ACHN (cell line): ENCODE measurements around the gene C9orf43.
"Not testable (repeated sequence)": the region's sequence is repeated elsewhere in the genome, so short reads cannot be mapped to it uniquely, and the experiment has no call there.

ENCODE experiments used
- DNase-seq: peaks from one replicate; pipeline ENCODE4 v3.0.0-alpha.2; 2015
- in situ Hi-C: cut with HindIII; loops from 2 replicates; pipeline ENCODE4 v1.10.0; 2017; ENCODE audit warnings: low sequenced_read_pairs, low pct_ligation_motif_present, low pct_unique_long_range_greater_than_20kb

Gene C9orf43, protein sequence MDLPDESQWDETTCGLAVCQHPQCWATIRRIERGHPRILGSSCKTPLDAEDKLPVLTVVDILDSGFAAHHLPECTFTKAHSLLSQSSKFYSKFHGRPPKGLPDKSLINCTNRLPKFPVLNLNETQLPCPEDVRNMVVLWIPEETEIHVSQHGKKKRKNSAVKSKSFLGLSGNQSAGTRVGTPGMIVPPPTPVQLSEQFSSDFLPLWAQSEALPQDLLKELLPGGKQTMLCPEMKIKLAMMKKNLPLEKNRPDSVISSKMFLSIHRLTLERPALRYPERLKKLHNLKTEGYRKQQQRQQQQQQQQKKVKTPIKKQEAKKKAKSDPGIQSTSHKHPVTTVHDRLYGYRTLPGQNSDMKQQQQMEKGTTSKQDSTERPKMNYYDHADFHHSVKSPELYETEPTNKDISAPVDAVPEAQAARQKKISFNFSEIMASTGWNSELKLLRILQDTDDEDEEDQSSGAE

DNA sequence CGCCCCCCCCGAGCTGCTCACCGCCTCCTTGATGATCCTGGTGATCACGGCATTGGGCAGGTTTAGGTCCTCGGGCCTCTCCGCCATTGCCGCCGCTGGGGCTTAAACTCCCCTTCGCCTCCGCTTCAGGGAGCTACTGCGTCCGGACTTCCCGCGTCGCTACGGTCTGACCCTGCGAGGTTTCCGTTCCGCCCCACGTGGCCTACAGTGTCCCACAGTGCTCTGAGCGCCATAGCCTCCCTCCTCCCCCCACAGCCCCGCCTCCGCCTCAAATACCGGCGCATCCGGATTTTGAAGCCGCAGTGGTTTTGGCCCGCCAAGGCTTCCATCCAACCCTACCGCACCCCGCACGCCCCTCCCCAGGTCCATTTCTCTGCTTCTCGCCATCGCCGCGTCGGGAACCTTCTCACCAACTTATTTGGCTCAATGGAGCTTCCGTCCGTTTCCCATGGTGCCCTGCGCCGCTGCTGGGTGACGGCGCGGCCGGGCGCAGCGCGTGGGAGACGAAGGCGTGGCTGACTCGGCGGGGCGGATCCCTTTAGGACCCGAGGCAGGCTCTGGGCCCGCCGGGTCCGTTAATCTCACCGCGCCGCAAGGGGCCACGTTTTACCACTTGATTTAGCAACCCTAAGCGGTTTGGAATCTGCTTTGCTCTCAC lies at the start of gene C9orf43, which contains the start of gene POLE3:
C9orf43 (plus strand) TSS at position 541 of the 658 bp plus-strand sequence. CDS start 2,747 bp downstream, outside the sequence.
POLE3 (minus strand) TSS at position 469 of the 658 bp plus-strand sequence; CDS start at position 87, 382 bp downstream.
- DNase-seq, result peak; percentile 94
- in situ Hi-C loops, result no loop called here

DNA sequence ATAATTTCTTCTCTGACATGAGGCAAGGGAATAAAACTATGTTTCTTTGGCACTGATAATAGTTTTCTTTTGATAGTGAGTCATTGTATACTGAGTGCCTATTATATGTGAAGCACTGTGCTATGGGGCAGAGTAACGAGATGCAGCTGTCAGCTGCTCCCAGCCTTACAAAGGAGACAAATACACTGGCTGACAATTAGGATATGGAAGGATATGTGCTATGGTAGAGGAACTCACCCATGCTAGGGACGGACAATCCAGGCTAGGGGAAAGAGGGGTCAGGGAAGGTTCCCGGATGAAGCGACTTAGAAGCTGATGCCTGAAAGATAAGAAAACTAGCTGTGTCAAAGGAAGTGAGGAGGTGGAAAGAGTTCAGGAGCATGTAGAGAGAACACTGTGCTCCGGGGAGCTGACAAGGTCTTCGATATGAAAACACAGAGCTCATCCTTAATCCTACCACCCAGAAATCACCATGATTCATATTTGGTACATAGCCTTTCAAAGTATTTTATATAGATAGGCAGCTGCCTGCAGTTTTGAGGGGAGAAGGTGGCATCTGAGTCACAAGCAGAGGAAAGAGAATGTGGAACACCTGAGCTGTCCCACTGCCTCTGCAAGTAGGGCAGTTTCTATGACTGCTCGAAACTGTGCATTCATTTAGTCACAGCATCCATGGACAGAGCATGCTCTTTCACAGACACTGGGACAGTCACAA lies 49.1 kb upstream of the C9orf43 start:
- no peak for DNase-seq
- in situ Hi-C loops, result no loop called here

DNA sequence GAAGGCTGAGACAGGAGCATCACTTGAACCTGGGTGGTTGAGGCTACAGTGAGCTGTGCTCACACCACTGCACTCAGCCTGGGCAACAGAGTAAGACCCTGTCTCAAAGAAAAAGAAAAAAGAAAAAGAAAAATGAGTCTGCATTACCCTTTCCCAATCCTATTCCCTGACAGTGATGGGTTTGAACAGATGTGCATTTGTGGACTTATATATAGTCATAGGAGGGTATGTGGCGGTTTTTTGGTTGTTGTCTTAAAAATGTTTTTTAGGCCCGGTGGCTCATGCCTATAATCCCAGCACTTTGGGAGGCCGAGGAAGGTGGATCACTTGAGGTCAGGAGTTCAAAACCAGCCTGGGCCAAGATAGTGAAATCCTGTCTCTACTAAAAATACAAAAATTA lies 47.2 kb upstream of the C9orf43 start:
- in situ Hi-C loops, result no loop called here
- no peak for DNase-seq

DNA sequence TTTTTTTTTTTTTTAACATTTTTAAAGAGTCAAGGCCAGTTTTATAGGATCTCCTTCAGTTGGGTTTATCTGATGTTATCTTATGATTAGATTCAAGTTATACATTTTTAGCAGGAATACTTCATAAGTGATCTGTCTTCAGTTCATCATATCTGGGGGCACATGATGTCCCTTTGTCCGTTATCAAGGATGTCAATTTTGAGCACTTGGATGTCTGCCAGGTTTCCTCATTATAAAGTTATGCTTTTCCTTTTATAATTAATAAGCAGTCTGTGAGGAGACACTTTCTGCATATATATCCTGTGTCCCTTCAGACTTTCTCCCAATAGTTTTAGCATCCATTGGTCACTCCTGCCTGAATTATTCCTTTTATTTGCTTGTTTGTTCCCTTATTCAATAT lies 45.6 kb upstream of the C9orf43 start:
- in situ Hi-C loops, result no loop called here
- DNase-seq, result no peak

DNA sequence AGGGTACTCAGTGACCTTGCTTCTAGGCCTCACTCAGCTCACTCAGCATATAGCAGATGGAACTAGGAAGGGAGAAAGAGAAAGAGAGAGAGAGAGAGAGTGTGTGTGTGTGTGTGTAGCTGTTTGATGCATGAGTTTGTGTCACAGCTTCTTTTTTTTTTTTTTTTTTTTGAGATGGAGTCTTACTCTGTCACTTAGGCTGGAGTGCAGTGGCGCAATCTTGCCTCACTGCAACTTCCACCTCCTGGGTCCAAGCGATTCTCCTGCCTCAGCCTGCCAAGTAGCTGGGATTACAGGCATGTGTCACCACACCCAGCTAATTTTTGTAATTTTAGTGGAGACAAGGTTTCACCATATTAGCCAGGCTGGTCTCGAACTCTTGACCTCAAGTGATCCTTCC lies 44.9 kb upstream of the C9orf43 start:
- in situ Hi-C loops, DNase-seq: not testable (repeated sequence)

DNA sequence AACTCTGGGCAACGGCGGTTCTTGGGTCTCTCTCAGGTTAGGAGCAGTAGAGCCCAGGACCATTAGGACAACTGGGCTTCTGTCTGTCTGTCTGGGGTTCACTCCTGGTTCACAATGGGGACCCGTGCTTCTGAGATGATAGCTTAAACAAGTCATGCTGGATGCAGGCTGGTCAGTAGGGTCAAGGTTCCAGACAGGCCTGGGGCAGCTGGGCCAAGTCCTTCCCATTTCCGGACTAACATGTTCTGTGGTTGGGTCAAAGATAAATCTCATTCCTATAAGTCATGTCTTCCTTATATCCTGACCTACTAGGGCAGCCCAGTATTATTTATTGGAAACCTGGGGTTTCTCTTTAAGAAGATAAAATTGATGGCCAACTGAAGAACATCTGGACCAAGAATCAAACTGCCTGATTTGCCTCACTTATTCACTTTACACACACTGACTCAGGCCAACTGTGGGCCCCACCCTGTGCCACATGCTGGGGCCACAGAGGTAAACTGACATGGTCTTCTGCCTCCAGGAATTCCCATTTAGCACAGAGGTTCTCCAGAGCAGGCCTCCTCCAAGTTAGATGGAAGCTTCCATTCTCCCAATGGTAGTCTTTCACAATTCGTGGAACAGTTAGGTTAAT lies 42.1 kb upstream of the C9orf43 start:
- in situ Hi-C loops, result no loop called here
- no peak for DNase-seq

DNA sequence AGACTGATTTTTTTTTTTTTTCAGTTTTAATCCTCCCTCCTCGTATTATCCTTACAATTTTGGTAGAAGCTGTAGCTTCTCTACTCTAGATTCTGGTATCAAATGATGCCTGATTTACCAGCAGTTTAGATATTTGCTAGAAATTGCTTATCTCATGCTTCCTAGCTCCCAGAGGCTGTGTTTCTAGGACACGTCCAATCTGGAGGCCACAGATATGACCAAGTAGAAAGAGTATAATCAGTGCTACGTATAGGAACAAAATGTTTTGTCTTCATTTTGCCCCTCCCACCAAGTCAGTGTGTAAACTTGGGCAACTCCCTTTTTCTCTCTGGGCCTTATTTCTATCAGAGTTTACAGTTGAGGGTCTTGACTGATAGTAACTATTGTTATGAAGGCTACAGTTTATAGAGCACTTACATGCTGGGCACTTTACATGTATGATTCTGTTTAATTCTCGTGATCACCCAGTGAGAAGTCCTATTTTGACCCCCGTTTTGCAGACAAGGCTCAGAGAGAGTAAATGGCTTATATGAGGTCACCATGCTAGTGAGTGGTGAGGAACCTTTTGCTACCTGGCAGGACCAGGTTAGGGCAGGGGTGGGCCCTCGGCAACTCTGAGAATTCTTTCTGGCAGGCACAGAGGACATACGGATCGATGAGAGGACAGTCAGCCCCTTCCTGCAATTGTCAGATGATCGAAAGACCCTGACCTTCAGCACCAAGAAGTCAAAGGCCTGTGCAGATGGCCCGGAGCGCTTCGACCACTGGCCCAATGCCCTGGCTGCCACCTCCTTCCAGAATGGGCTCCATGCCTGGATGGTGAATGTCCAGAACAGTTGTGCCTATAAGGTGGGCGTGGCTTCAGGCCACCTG lies 41.3 kb upstream of the C9orf43 start:
- in situ Hi-C loops, result no loop called here
- no peak for DNase-seq

DNA sequence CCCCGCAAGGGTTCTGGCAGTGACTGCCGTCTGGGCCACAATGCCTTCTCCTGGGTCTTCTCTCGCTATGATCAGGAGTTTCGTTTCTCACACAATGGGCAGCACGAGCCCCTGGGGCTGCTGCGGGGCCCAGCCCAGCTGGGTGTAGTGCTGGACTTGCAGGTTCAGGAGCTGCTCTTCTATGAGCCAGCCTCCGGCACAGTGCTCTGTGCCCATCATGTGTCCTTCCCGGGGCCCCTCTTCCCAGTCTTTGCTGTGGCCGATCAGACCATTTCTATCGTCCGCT lies 40.7 kb upstream of the C9orf43 start:
- in situ Hi-C loops, result no loop called here
- no peak for DNase-seq

DNA sequence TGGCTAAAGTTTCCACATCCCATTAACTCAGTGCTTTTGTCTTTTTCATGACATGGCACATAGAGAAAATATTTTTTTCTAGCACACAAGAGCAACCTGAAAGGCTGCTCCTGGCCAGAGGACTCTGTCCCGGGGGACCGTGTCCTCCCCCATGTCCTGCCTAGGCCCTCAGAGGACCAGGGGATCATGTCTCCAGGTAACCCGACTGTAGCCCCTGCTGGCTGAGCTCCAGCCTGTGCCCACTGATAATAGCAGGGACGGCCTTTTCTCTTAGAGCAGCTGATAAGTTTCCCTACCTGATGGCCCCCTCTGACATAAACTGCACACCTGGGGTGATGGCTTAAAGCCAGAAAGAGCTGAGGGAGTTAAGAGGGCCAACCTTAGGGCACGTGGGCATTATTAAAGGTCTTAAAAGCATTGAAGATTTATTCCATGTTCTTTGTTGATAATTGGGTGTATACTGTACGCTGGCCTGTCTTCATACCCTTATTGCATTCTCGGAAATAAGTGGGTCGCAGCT lies 39.7 kb upstream of the C9orf43 start:
- in situ Hi-C loops, result no loop called here
- no peak for DNase-seq

DNA sequence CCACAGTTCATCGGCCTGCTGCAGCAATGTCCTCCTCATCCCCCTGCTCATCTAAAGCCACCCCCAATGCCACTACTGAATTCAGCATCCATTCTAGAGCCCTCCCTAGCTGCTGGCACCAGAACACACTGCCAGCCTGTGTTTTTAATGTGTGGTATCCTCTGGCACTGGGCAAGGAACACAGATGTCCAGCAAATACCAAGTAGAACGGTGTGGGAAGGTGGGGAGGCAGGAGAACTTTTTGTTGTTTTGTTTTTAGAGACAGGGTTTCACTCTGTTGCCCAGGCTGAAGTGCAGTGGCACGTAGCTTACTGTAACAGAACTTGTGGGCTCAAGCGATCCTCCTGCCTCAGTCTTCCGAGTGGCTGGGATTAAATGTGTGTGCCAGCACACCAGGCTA lies 38.5 kb upstream of the C9orf43 start:
- DNase-seq, result no peak
- in situ Hi-C loops, result no loop called here

DNA sequence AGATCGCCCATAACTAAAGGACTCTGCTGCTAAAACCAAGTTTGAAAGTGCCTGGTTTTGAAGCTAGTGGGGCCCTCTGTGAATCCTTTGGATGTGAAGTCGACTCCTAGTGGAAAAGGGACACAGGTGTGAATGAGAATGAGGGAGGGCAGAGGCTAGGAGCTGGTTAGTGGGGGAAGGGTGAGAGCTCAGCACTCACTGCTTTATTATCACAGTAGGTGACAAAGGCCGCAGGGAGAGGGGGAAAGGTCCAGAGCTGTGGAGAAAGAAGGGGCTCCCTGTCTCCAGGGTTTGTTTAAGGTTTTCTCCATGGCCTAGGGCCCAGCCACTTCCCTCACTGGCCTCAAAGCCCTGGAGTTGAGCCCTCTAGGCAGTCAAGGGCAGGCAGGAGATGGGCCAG lies 37.3 kb upstream of the C9orf43 start:
- no peak for DNase-seq
- in situ Hi-C loops, result no loop called here

DNA sequence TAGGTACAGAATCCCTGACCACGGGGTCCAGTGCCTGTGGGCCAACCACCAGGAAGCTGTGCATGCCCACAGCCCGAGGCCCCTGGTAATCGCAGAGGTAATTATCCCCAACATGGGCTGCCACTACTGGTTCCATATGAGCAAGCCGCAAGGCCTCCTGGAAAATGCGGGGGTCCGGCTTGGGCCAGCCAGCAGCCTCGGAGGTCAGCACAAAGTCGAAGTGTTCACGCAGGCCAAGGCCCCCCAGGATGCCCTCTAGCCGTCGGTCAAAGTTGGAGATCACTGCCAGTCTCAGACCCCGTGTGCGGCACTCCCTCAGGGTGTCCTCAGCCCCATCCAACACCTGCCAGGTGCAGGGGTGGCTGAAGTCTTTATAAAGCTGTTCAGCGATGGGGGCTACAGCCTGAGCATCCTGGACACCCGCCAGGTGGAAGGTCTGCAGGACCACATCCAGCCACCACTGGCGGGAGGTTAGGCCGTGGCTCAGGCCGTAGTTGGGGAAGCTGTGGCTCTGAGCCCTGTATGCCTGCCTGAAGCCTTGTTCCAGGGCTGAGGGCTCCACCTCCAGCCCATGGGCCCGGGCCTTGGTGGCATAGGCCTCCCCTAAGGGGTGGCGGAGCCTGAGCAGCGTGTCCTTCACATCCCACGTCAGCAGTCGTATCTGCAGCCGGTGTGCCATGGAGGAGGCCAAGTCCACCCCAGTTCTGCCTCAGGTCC lies 36.7 kb upstream of the C9orf43 start:
- no peak for DNase-seq
- in situ Hi-C loops, result no loop called here

DNA sequence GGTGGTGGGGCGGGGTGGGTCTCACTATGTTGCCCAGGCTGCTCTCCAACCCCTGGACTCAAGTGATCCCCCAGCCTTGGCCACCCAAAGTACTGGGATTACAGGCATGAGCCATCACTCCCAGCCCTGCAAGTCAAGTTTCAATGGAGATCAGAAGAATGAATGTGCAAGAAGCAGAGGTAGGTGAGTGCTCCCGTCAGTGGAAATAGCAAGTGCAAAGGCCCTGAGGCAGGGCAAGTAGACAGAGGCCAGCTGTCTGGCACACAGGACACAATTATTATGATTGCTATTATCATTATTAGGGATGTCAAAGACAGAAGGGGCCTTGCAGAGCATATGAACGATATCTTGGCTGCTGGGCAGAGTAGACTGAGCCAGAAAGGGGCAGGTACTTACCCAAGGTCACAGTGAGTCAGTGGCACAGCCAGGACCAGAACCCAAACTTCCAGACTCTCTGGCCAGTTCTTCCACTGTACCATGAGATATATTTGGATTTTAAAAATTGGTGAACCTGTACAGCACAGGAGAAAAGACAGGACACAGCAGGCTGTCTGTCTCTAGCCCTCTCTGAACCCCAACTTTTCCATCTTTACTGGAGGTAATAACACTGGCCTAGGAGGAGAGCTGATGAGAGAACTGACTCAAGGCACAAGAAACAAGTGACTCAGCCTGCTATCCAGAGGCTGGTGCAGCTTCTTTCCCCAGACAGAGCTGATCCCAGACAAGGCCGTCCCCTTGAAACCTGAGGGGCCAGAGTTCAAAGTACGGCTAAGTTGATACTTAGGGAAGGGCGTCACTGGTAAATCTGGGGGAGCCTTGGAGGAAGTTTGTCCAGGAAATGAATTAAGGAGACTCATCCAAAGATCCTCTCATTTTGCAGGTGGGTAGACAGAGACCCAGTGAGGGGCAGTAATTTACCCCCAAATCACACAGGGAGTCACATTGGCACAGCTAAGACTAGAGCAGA lies 35.2 kb upstream of the C9orf43 start:
- in situ Hi-C loops, result no loop called here
- no peak for DNase-seq

DNA sequence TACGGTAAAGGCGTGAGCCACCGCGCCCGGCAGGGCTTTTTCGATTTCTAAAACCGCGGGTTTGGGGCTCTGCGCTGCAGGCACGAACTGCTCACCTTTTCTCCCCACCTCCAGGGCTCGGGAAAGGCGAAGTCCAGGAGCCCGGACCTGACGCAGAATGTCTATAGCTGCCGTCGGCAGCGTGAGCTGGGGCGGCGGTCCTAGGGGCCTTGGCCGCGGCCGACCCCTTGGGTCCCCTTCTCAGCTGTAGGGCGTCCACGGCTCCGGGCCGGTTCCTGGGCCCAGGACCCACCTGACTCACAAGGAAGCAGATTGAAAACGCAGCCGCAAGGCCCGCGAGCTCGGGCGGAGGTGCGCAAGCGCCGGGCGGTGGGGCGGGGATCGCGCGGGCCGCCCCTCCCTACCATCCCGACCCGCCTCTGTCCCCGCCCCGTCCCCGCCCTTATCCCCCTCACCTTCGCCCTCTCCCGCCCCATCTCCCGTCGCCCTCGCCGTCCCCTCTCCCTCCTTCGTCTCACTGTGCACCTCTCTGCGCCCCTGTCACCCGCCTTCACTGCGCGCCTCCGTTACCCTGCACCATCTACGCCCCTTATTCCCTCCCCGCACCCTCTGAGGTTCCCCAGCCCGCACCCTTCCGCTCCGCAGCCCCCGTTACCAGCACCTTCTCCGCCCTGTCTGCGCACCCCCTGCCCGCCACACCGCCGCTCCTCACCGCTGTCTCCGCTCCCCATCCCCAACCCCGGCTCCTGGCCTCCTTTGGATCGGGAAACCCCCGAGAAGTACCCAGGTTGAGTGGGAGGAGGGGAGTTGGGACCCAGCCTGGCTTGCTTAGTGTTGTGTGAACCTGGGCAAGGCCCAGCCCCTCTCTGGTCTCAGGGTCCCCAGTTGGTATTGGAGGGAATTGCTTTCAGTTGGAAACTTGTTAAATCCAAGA lies 33.6 kb upstream of the C9orf43 start, which contains the start of gene HDHD3:
HDHD3 (minus strand) TSS at position 353 of the 934 bp plus-strand sequence. CDS start 2,632 bp downstream, outside the sequence.
- in situ Hi-C loops, result no loop called here
- DNase-seq, result peak; percentile 79
